Stimulated activated naive CD8-positive, alpha-beta T cell treated with anti-CD3 and anti-CD28 coated beads, Interleukin-15, Interleukin-2, amounts not matched to agents 100 U/mL and 50 U/mL, for 24 hours (primary cell): Measurements from ENCODE around the gene TCF4.

Experiments used
- ATAC-seq: fragments of 150-1000 bp; cut with Tn5 transposase; one replicate; pipeline ENCODE4 v1.10.0; 2021
- DNase-seq: peaks from one replicate; pipeline ENCODE4 v3.0.0; 2021

Gene TCF4

GRCh38 chr18:55346961-55347740, 240.8 kb downstream of the TCF4 start:
- ATAC-seq (no peak), DNase-seq (no peak)

- ATAC-seq = no peak
- no peak for DNase-seq
These were observed 241.6 kb downstream of the TCF4 start for GRCh38 chr18:55346387-55346786.

- no peak for ATAC-seq
- DNase-seq = no peak
These were observed 242.7 kb downstream of the TCF4 start for GRCh38 chr18:55345103-55345950.

GRCh38 chr18:55343396-55344073, 244.5 kb downstream of the TCF4 start:
- ATAC-seq (no peak), DNase-seq (no peak)

- DNase-seq (no peak), ATAC-seq (no peak)
These were observed 247.0 kb downstream of the TCF4 start for GRCh38 chr18:55340998-55341397.

GRCh38 chr18:55339990-55340389, 248.0 kb downstream of the TCF4 start:
- DNase-seq = no peak
- ATAC-seq = no peak

- DNase-seq (no peak), ATAC-seq (no peak)
These were observed 248.9 kb downstream of the TCF4 start for GRCh38 chr18:55338978-55339650.

GRCh38 chr18:55337908-55338521, 250.0 kb downstream of the TCF4 start:
- DNase-seq (no peak), ATAC-seq (no peak)

- ATAC-seq (no peak), DNase-seq (no peak)
These were observed 250.9 kb downstream of the TCF4 start for GRCh38 chr18:55337138-55337537.

GRCh38 chr18:55336438-55337100, 251.4 kb downstream of the TCF4 start:
- ATAC-seq = no peak
- DNase-seq = no peak

GRCh38 chr18:55334875-55335274, 253.1 kb downstream of the TCF4 start:
- DNase-seq (no peak), ATAC-seq (no peak)

- ATAC-seq = no peak
- no peak for DNase-seq
These were observed 256.7 kb downstream of the TCF4 start for GRCh38 chr18:55331301-55331700.

GRCh38 chr18:55328301-55328700, 259.7 kb downstream of the TCF4 start:
- ATAC-seq = no peak

GRCh38 chr18:55327454-55327853, 260.5 kb downstream of the TCF4 start:
- DNase-seq (no peak), ATAC-seq (no peak)

More at GRCh38 chr18:55328301-55328700, 259.7 kb downstream of the TCF4 start:
- DNase-seq = no peak

- ATAC-seq (no peak), DNase-seq (no peak)
These were observed 261.9 kb downstream of the TCF4 start for GRCh38 chr18:55326134-55326533.

GRCh38 chr18:55324166-55324565, 263.8 kb downstream of the TCF4 start:
- no peak for ATAC-seq
- no peak for DNase-seq

- DNase-seq (no peak), ATAC-seq (no peak)
These were observed 264.7 kb downstream of the TCF4 start for GRCh38 chr18:55323051-55323994.

GRCh38 chr18:55322178-55322735, 265.7 kb downstream of the TCF4 start:
- DNase-seq = peak; percentile 29
- ATAC-seq = peak; percentile 68
